Mesodermal cell (in vitro differentiated cells): ENCODE data around the gene LDAH.
A peak's percentile ranks its signal among the peaks of the same experiment; 100 is the strongest.

Experiments
- H3K27ac ChIP-seq: 2 replicates; pipeline ENCODE4 v1.7.0; 2013; ENCODE audit warnings: mild to moderate bottlenecking, low read depth, low read length, moderate library complexity; ENCODE audit not compliant: severe bottlenecking
- H3K36me3 ChIP-seq: 2 replicates; pipeline ENCODE4 v1.7.1; 2013; ENCODE audit warnings: mild to moderate bottlenecking, low read length, moderate library complexity; ENCODE audit not compliant: control insufficient read depth, insufficient read depth
- H3K4me1 ChIP-seq: one replicate; pipeline ENCODE4 v1.7.1; 2013; ENCODE audit warnings: mild to moderate bottlenecking, low read length; ENCODE audit not compliant: insufficient read depth, control insufficient read depth, poor library complexity, severe bottlenecking
- H3K4me3 ChIP-seq: 2 replicates; pipeline ENCODE4 v1.7.0; 2013; ENCODE audit warnings: low read length, control low read depth, mild to moderate bottlenecking; ENCODE audit not compliant: insufficient read depth, poor library complexity, severe bottlenecking; ENCODE audit errors: extremely low read depth
- H3K9me3 ChIP-seq: 2 replicates; pipeline ENCODE4 v1.7.1; 2013; ENCODE audit warnings: mild to moderate bottlenecking, low read length, moderate library complexity; ENCODE audit not compliant: control insufficient read depth
- WGBS, 2 experiments: methylation state at CpG; one replicate each; pipeline ENCODE4 v1.1.5; 2013; ENCODE audit warnings: missing lambda C conversion rate in 2 of 2; ENCODE audit not compliant: insufficient coverage in 2 of 2; 5-methylcytosine and 5-hydroxymethylcytosine counted together

LDAH gene

DNA sequence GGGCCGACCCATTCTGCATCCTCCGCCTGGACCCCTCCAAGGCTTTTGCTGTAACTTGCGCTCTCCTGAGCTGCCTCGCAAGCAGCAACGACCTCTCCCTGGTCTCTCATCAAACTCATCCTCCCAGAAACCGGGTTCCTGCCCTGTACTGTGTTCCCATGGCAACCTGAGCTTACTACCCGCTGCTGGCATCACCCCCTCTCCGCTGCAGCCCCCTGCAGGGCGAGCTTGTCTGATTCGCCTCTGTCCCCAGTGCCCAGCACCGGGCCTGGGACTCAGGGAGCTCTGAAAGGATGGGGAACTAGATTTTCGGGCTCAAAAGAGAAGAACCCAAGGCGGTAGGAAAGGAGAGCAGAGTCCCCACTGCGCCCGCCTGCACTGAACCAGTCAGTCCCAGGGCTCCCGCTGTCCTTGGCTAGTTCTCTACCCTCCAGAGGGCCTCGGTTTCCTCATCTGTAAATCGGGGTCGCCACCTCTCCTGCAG lies 172.5 kb downstream of the LDAH start:
- H3K36me3 ChIP-seq, result no peaks in the 10 kb centered on the region
- peak overlapping the region; percentile 67 for H3K27ac ChIP-seq

DNA sequence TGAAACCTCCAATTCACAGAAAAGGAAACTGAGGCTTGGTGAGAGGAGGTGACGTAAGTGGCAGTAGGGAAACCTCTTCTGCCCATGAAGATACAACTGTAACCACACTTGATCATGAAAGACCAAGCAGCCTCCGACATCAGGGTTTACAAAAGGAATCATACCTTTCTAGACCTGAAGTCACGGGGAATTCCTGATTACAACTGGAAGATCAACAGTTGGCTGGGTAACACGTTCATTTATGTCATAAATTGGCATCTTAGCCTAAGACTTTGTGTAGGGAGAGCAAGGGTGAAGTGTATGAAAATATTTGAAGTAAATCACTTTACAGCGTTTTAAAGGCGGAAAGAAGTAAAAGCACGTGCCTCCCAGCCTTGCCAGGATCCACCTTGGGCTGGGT lies 172.9 kb downstream of the LDAH start:
- Histone ChIP-seq H3K4me3 (peak overlapping the region; percentile 76), H3K9me3 (no peaks in the 10 kb centered on the region), H3K27ac (no peak overlapping the region), H3K36me3 (peaks cover 2% of the 10 kb centered on the region), H3K4me1 (peaks cover 13% of the 10 kb centered on the region)
- 87 to 92% methylated on average over 6 of the region's 7 CpGs for WGBS, 2 experiments

More for the DNA sequence above, 172.5 kb downstream of the LDAH start:
- no peaks in the 10 kb centered on the region for H3K9me3 ChIP-seq
- peaks cover 13% of the 10 kb centered on the region for H3K4me1 ChIP-seq
- peak overlapping the region; percentile 76 for H3K4me3 ChIP-seq
- WGBS, 2 experiments, result 14 to 19% methylated on average over 18 to 19 of the region's 19 CpGs

DNA sequence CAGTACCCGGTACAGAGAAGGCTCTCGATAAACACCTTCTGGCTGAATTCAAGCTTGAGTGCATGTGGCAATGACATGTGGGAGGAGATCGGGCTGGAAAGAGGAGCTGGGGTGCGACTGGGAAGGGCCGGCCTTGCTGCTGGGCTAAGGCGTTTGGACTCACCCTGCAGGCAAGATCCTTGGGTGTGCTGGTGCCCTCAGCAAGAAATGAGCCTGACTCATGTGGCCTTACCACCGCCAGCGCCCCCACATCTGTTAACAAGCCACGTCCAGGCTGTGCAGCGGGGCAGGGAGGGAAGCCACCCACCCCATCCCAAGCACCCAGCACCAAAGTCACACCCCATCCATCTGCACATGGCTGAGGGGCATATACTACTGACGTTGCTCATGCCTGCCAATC lies 173.3 kb downstream of the LDAH start:
- Histone ChIP-seq H3K9me3 (no peaks in the 10 kb centered on the region), H3K36me3 (peaks cover 6% of the 10 kb centered on the region), H3K4me3 (no peak overlapping the region), H3K27ac (no peak overlapping the region), H3K4me1 (peaks cover 13% of the 10 kb centered on the region)
- WGBS, 2 experiments, result 88 to 96% methylated on average over 2 to 10 of the region's 11 CpGs

DNA sequence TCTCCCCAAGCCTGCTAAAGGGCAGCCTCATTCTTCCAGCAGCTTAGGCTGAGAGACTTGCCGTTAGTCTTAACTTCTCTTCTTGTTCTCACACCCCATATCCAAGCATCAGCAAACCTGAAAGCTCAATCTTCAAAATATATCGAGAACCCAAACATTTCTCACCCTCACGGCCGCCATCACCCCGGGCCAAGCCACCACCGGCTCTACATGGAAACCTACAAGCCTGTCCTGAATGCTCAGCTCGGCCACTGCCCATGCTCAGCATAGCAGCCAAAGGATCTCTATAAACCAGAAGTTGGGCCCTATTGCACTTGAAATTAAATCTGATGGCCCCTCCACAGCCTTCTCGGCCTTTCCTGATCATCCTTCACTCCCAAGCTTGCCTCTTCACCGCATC lies 174.1 kb downstream of the LDAH start:
- 94 to 97% methylated on average over 8 to 9 of the region's 9 CpGs for WGBS, 2 experiments
- peaks cover 13% of the 10 kb centered on the region for H3K4me1 ChIP-seq

DNA sequence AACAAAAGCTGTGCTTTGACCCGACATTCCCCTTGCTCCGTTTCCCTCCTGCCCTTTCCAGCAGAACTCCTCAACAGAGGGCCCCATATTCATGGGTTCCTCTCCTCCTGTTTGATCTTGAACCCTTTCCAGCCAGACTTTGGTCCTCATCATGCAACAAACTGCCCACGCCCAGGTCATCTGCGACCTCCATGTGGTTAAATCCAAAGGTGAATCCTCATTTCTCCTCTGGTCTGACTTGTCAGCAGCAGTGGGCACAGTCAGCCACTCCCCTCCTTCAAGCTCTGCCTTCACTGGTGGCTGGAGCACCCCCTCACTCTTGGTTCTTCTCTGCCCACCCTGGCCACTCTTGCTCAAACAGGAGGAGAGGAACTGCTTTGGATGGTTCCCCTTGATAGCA lies 174.7 kb downstream of the LDAH start:
- Histone ChIP-seq H3K4me1 (peaks cover 13% of the 10 kb centered on the region), H3K9me3 (no peaks in the 10 kb centered on the region), H3K4me3 (no peak overlapping the region), H3K36me3 (peaks cover 8% of the 10 kb centered on the region), H3K27ac (no peak overlapping the region)
- WGBS, 2 experiments, result 94 to 96% methylated on average over 4 of the region's 4 CpGs

More for the DNA sequence above, 174.1 kb downstream of the LDAH start:
- Histone ChIP-seq H3K36me3 (peaks cover 8% of the 10 kb centered on the region), H3K4me3 (no peak overlapping the region), H3K9me3 (no peaks in the 10 kb centered on the region), H3K27ac (no peak overlapping the region)

DNA sequence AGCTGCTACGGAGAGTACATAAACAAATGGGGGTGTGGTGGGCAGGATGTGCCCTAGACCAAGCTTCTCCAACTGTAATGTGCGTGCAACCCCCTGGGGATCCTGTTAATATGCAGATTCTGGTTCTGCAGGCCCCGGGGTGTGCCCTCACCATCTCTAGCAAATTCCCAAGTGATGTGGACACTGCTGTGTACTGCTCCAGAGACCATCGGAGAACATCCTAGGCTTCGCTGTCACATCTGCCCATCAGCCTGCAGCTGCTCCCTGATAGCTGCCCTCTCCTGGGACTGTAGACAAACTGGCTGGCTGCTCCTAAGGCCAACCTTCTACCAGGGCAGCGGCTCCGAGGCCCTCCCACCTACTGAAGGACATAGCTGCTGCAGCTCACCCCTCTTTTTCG lies 175.2 kb downstream of the LDAH start:
- Histone ChIP-seq H3K36me3 (peaks cover 11% of the 10 kb centered on the region), H3K9me3 (no peaks in the 10 kb centered on the region), H3K4me1 (peaks cover 13% of the 10 kb centered on the region), H3K4me3 (no peak overlapping the region), H3K27ac (no peak overlapping the region)
- 86 to 88% methylated on average over 7 of the region's 8 CpGs for WGBS, 2 experiments

DNA sequence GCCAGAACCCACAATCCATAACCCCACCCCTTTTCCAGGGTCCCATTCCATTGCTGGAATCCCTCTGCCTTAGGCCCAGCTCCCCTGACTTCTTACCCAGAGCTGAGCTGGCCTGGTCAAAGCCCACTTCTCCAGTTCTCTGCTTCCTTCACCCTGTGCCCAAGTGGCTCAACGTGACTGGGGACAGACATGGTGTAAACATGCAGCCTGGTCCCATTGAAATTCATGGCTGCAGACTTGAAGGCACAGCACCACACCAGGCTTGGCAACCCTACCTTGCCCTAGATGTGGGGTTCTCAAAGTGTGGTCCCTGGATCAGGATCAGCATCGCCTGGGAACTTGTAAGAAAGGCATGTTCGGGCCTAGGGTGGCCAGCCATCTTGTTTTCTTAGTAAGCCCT lies 175.7 kb downstream of the LDAH start:
- Histone ChIP-seq H3K9me3 (no peaks in the 10 kb centered on the region), H3K27ac (no peak overlapping the region), H3K4me3 (no peak overlapping the region), H3K36me3 (peaks cover 13% of the 10 kb centered on the region), H3K4me1 (peaks cover 10% of the 10 kb centered on the region)
- 94 to 95% methylated on average over 3 of the region's 3 CpGs for WGBS, 2 experiments

DNA sequence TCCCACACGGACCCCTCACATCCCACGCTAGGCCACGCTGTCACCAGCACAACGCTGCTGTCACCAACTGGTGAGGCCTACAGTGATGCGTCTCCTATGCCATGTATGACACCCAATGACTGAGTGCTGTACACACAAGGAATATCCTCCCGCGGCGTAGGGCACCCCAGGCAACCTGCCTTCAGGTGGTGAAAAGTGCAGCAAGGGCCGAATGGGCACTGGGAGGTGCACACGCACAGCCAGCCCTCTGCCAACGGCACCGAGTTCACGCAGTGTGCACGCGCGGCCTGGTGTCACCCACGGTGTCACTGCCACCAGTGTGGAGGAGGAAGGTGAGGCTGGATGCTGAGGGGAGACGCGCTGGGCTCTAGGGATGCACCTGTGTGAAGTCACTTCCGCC lies 176.5 kb downstream of the LDAH start:
- H3K9me3 ChIP-seq, result no peaks in the 10 kb centered on the region
- 84 to 94% methylated on average over 17 to 19 of the region's 20 CpGs for WGBS, 2 experiments
- no peak overlapping the region for H3K4me3 ChIP-seq
- H3K27ac ChIP-seq, result no peak overlapping the region
- peaks cover 13% of the 10 kb centered on the region for H3K36me3 ChIP-seq
- H3K4me1 ChIP-seq, result peaks cover 14% of the 10 kb centered on the region

DNA sequence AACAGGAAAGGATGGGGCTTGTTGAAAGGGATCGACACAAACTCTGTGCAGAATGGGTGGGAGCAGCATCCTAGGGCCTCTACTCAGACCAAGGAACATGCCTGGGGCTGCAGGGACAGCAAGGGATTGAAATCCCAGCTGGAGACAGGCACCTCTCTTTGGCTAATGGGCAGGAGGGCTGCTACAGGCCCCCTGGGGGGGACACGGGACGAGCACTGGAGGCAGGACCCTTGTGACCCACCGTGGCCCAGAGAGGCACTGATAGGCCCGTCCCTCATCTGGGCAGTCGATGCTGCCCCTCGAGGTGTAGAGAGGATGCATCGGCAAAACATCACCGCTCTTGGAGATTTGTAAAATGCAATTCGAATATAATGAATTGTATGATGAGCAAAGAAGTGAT lies 177.1 kb downstream of the LDAH start:
- peaks cover 13% of the 10 kb centered on the region for H3K36me3 ChIP-seq
- H3K27ac ChIP-seq, result no peak overlapping the region
- peaks cover 11% of the 10 kb centered on the region for H3K4me1 ChIP-seq
- H3K9me3 ChIP-seq, result no peaks in the 10 kb centered on the region
- H3K4me3 ChIP-seq, result no peak overlapping the region
- WGBS, 2 experiments, result 87 to 91% methylated on average over 7 to 10 of the region's 10 CpGs

DNA sequence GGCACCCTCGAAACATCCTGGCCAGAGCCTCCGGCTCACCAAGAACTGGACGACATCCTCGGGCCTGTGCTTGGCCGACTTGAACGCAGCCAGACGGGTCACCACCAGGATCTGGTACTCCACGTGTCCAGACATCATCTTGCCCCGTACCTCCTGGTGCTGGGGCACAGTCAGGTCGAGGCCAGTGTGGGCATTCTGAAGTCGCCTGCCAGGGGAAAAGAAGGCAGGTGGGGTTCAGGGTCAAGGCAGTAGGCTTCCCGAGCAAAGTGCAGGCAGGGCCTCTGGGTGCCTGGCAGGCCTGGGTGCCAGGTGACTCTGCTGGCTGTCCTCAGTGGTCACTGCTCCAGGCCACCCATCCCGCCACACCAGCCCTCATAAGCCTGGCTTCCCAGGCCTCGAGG lies 177.6 kb downstream of the LDAH start:
- 95 to 96% methylated on average over 9 to 12 of the region's 14 CpGs for WGBS, 2 experiments
- no peak overlapping the region for H3K27ac ChIP-seq
- H3K4me3 ChIP-seq, result no peak overlapping the region
- H3K4me1 ChIP-seq, result peaks cover 11% of the 10 kb centered on the region
- H3K9me3 ChIP-seq, result no peaks in the 10 kb centered on the region
- peaks cover 14% of the 10 kb centered on the region for H3K36me3 ChIP-seq

DNA sequence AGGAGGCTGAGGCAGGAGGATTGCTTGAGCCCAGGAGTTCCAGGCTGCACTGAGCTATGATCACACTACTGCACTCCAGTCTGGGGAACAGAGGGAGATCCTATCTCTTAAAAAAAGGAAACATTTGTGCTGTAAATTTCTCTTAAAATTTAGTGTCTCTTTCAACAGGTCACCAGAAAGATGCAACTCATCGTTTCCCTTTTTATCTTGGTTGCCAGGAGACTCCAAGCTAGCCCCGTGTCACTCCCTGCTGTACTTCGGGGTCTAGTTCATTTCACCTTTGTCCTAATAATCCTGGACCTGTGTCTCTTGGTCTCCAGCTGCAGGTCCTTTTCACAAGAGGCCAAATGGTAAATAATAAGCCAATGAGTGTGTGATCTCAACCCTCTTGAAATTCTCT lies 179.1 kb downstream of the LDAH start:
- WGBS, 2 experiments, result 83 to 86% methylated on average over 3 of the region's 3 CpGs
- Histone ChIP-seq H3K4me3 (no peak overlapping the region), H3K36me3 (peaks cover 25% of the 10 kb centered on the region), H3K9me3 (no peaks in the 10 kb centered on the region), H3K27ac (no peak overlapping the region), H3K4me1 (peaks cover 8% of the 10 kb centered on the region)
